B cell (primary cell): ENCODE data around the gene KTN1. TPM values are rescaled to one million over a fixed set of nuclear protein-coding genes. Genes with fewer than 3 reads are reported as not detected.

ENCODE experiments used
- ATAC-seq: fragments of 200-7000 bp; cut with Tn5 transposase; one replicate; pipeline ENCODE4 v1.10.0; 2021; ENCODE audit warnings: low read depth, mild to moderate bottlenecking, moderate number of reproducible peaks, moderate library complexity
- CTCF ChIA-PET: fragments of 350-600 bp; sonication (Branson Sonifier 250); formaldehyde crosslinking; loops from one replicate; lab custom pipeline; 2021; ENCODE audit warnings: antibody characterized with exemption, inconsistent platforms; lab: Charles Lee
- POLR2A ChIA-PET: fragments of 350-600 bp; sonication (Branson Sonifier 250); formaldehyde crosslinking; loops from one replicate; lab custom pipeline; 2021; ENCODE audit warnings: antibody characterized with exemption; lab: Charles Lee
- DNase-seq: peaks from one replicate; pipeline ENCODE4 v3.0.0; 2013
- H2AFZ ChIP-seq: 2 replicates; pipeline ENCODE4 v1.6.1; 2012; ENCODE audit warnings: mild to moderate bottlenecking, low read depth, low read length; ENCODE audit not compliant: insufficient read depth, poor library complexity, severe bottlenecking
- H3K27ac ChIP-seq, 2 donors: 1 replicate in 1 of 2; 2 replicates in 1 of 2; pipeline ENCODE4 v1.5.1; 2012 to 2013; ENCODE audit warnings: low read length in 2 of 2, mild to moderate bottlenecking in 2 of 2, moderate library complexity in 1 of 2
- H3K27me3 ChIP-seq, 4 experiments: fragments of 200-600 bp in 1 of 4; sonication (generic) in 1 of 4; replicated peaks in 1 of 4; 1 replicate in 2 of 4; 2 replicates in 2 of 4; pipeline versions ENCODE4 v1.6.1 to v1.7.0; 2013 to 2016; ENCODE audit warnings: low read length in 3 of 4, mild to moderate bottlenecking in 2 of 4, mixed read lengths in 1 of 4, moderate library complexity in 1 of 4; ENCODE audit not compliant: insufficient read depth in 4 of 4, control insufficient read depth in 3 of 4; ENCODE audit errors: control extremely low read depth in 1 of 4
- H3K36me3 ChIP-seq, 2 experiments: replicated peaks in 1 of 2; 1 replicate in 1 of 2; 2 replicates in 1 of 2; pipeline versions ENCODE4 v1.6.1 to v1.7.1; 2013; ENCODE audit warnings: low read length in 1 of 2; ENCODE audit not compliant: insufficient read depth in 2 of 2, control insufficient read depth in 1 of 2; ENCODE audit errors: control extremely low read depth in 1 of 2, extremely low read depth in 1 of 2
- H3K4me1 ChIP-seq, 2 donors: fragments of 200-600 bp in 1 of 2; sonication (generic) in 1 of 2; 1 replicate in 1 of 2; 2 replicates in 1 of 2; pipeline versions ENCODE4 v1.5.1 to v1.6.1; 2013 to 2017; ENCODE audit warnings: low read length in 2 of 2; ENCODE audit not compliant: control insufficient read depth in 2 of 2, insufficient read depth in 2 of 2
- H3K4me2 ChIP-seq: replicated peaks from 2 replicates; pipeline ENCODE3; 2012; ENCODE audit warnings: mild to moderate bottlenecking, low read depth, low read length; ENCODE audit not compliant: poor library complexity, severe bottlenecking
- H3K4me3 ChIP-seq, 5 experiments: fragments of 200-600 bp in 1 of 5; sonication (generic) in 1 of 5; 1 replicate in 3 of 5; 2 replicates in 2 of 5; pipeline versions ENCODE4 v1.5.1 to v1.7.0; 2011 to 2016; ENCODE audit warnings: low read length in 4 of 5, mild to moderate bottlenecking in 4 of 5, low read depth in 2 of 5, control low read depth in 1 of 5, moderate library complexity in 1 of 5; ENCODE audit not compliant: insufficient read depth in 1 of 5; ENCODE audit errors: control extremely low read depth in 1 of 5, extremely low read depth in 1 of 5
- H3K79me2 ChIP-seq: fragments of 200-600 bp; sonication (generic); one replicate; pipeline ENCODE4 v1.6.0; 2016; ENCODE audit warnings: low read length; ENCODE audit not compliant: control insufficient read depth, insufficient read depth
- H3K9ac ChIP-seq: fragments of 200-600 bp; sonication (generic); 2 replicates; pipeline ENCODE4 v1.6.1; 2017; ENCODE audit warnings: mild to moderate bottlenecking, low read length, moderate library complexity
- H3K9me3 ChIP-seq, 3 donors: one replicate each; pipeline versions ENCODE4 v1.6.1 to v1.7.1; 2013; ENCODE audit warnings: low read length in 2 of 3; ENCODE audit not compliant: control insufficient read depth in 2 of 3, insufficient read depth in 1 of 3; ENCODE audit errors: control extremely low read depth in 1 of 3
- H4K20me1 ChIP-seq: 2 replicates; pipeline ENCODE4 v1.6.0; 2012; ENCODE audit warnings: mild to moderate bottlenecking, low read length; ENCODE audit not compliant: insufficient read depth, control insufficient read depth, poor library complexity, severe bottlenecking
- H3K27ac Mint-ChIP-seq: one replicate; pipeline ENCODE4 v1.8.0; 2021; ENCODE audit warnings: mixed read lengths
- H3K27me3 Mint-ChIP-seq: one replicate; pipeline ENCODE4 v1.8.0; 2021; ENCODE audit warnings: mixed read lengths
- H3K4me1 Mint-ChIP-seq: one replicate; pipeline ENCODE4 v1.8.0; 2021; ENCODE audit warnings: mixed read lengths
- H3K4me3 Mint-ChIP-seq: one replicate; pipeline ENCODE4 v1.8.0; 2021; ENCODE audit warnings: mixed read lengths
- H3K9me3 Mint-ChIP-seq: one replicate; pipeline ENCODE4 v1.8.0; 2022; ENCODE audit warnings: mixed read lengths; ENCODE audit not compliant: insufficient read depth
- CTCF ChIP-seq: fragments of 200-600 bp; IDR thresholded peaks from one replicate; pipeline ENCODE4 v1.8.0; 2022; ENCODE audit warnings: antibody characterized with exemption, mild to moderate bottlenecking
- EZH2 ChIP-seq: IDR thresholded peaks from 2 replicates; pipeline ENCODE4 v1.6.1; 2012; ENCODE audit warnings: borderline replicate concordance, low read depth, mild to moderate bottlenecking, moderate library complexity, low read length; ENCODE audit not compliant: insufficient read depth, poor library complexity, severe bottlenecking
- WGBS: methylation state at CpG from one replicate; pipeline ENCODE4 v1.1.5; 2013; ENCODE audit warnings: missing lambda C conversion rate; ENCODE audit not compliant: insufficient coverage; 5-methylcytosine and 5-hydroxymethylcytosine counted together
- intact Hi-C: fragments of 100-400 bp; cut with micrococcal nuclease; formaldehyde crosslinking; loops from one replicate; pipeline ENCODE4 v1.10.0; 2022
- polyA plus RNA-seq: library from polyadenylated mRNA; depleted of rRNA; stranded (reverse); fragments of >200 nt; gene quantifications from 2 replicates; pipeline ENCODE4 v1.2.3, GENCODE V29; 2012
- total RNA-seq, 2 donors: library from RNA; stranded (reverse); fragments of 120-200 nt in 1 of 2; gene quantifications; 1 replicate in 1 of 2; 2 replicates in 1 of 2; pipeline versions ENCODE4 v1.2.3 to v1.2.4, GENCODE V29; 2013 to 2022

Gene KTN1
- total and polyA plus RNA-seq, 2 donors (not counting 1 experiment from before 2014, with no cell fraction given): 25.8 to 123 TPM

- Histone ChIP-seq H3K27me3 (no peaks in the 10 kb centered on the region), H2AFZ (no peak overlapping the region), H3K27ac (no peak overlapping the region), H3K79me2 (no peaks in the 10 kb centered on the region), H3K36me3 (no peaks in the 10 kb centered on the region), H3K4me1 (no peaks in the 10 kb centered on the region), H3K9ac (no peak overlapping the region), H3K4me3 (no peak overlapping the region), H3K4me2 (no peak overlapping the region), H3K9me3 (peaks cover 0 to 9% (median 3%) of the 10 kb centered on the region in 3 donors), H4K20me1 (no peaks in the 10 kb centered on the region)
- 100% methylated on average over 2 of the region's 2 CpGs for WGBS
- no peak for ATAC-seq
- DNase-seq: no peak
- Mint-ChIP-seq H3K9me3 (peaks cover 2% of the 10 kb centered on the region), H3K4me1 (no peaks in the 10 kb centered on the region), H3K4me3 (no peak overlapping the region), H3K27ac (no peak overlapping the region), H3K27me3 (no peaks in the 10 kb centered on the region)
- intact Hi-C loops: no loop called here
- no peak for TF ChIP-seq EZH2
- TF ChIP-seq CTCF: no peak
- ChIA-PET CTCF (no interaction called here), POLR2A (no interaction called here)
Observed at GRCh38 chr14:55539975-55540374, 40.0 kb upstream of the KTN1 start.

GRCh38 chr14:55540847-55541773 lies 38.9 kb upstream of the KTN1 start:
- Histone ChIP-seq H3K9ac (no peak overlapping the region), H3K27ac (no peak overlapping the region), H3K36me3 (no peaks in the 10 kb centered on the region), H4K20me1 (no peaks in the 10 kb centered on the region), H3K27me3 (no peaks in the 10 kb centered on the region), H3K4me3 (no peak overlapping the region), H3K4me1 (no peaks in the 10 kb centered on the region), H2AFZ (no peak overlapping the region), H3K79me2 (no peaks in the 10 kb centered on the region), H3K9me3 (peaks cover 0 to 9% (median 3%) of the 10 kb centered on the region in 3 donors), H3K4me2 (no peak overlapping the region)
- intact Hi-C loops: no loop called here
- no peak overlapping the region for H3K27ac Mint-ChIP-seq
- H3K27me3 Mint-ChIP-seq: no peaks in the 10 kb centered on the region
- ChIA-PET POLR2A (no interaction called here), CTCF (no interaction called here)
- ATAC-seq: no peak
- no peak for DNase-seq
- H3K9me3 Mint-ChIP-seq: peaks cover 2% of the 10 kb centered on the region
- peaks cover 9% of the 10 kb centered on the region for H3K4me1 Mint-ChIP-seq
- 60% methylated on average over 1 of the region's 5 CpGs for WGBS
- TF ChIP-seq EZH2: no peak
- no peak for TF ChIP-seq CTCF
- no peak overlapping the region for H3K4me3 Mint-ChIP-seq
